GM18499 (cell line): ENCODE results near the gene PKDCC.

Experiments
- ATAC-seq: cut with Tn5 transposase; IDR thresholded peaks from one replicate; pipeline ENCODE4 v1.9.1; 2021; ENCODE audit warnings: moderate number of reproducible peaks; ENCODE audit not compliant: insufficient read depth, unreplicated experiment

The PKDCC gene

GRCh38 chr2:42047488-42048298 lies at the start of gene PKDCC:
TSS of gene PKDCC (plus strand) at chr2:42048021. CDS start at chr2:42048200, 179 bp downstream.
- ATAC-seq, result no peak

DNA sequence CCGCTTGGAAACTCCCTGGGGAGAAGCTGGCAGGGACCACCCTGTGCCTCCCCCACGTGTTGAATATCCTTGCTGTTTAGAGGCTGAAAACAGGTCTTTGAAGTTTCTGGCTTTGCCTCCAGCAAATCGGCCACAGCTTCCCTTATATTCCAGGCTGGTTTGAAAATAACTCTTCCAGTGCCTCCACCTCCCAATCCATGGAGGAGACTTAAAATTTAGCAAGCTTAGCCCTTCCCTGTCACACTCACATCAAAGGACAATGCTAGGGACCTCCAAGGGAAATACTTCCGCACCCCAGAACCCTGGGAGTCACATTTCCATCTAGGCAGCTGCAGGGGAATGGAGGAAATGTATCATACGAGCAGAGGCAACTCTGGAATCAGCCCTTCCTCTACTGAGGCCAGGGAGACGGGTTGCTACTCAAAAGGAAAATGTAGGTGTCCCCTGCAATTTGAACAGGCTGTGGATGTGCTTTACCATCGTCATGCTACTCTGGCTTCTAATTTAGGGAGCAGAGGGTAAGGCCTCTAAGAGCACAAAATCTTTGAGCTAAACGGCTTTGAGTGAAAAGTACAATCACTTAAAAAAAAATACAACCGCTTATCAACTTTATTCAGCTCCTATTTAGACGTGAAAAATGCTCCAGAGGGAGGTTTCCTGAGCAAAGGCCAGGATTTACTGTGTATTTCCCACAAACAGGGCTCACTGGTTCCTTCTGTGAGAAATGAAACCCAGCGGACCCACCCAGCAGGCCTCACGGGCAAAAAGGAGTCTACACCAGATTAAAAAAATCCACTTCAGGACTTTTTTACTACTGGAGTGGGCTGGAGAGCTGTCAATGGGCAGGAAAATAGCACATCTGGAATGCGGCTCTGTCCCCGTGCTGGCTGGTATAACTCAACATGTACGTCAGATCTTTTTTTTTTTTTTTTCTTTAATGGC lies 49.4 kb upstream of the PKDCC start:
- ATAC-seq, result no peak

DNA sequence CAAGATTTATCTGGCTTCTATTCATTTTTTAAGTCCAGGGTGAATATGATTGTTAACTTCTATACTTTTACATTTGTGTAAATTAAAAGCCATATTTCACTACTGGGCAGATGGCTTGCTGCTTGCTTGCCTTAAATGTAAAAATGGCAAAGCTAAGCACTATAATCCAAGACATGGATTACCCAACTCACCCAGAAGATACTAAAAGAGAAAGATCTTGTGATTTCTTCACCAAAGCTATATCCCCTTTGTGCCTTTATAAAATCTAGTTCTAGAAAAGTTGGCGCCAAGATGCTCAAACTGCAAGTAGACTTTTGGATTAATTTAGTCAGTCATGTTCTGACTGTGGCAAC lies 48.7 kb upstream of the PKDCC start:
- no peak for ATAC-seq

DNA sequence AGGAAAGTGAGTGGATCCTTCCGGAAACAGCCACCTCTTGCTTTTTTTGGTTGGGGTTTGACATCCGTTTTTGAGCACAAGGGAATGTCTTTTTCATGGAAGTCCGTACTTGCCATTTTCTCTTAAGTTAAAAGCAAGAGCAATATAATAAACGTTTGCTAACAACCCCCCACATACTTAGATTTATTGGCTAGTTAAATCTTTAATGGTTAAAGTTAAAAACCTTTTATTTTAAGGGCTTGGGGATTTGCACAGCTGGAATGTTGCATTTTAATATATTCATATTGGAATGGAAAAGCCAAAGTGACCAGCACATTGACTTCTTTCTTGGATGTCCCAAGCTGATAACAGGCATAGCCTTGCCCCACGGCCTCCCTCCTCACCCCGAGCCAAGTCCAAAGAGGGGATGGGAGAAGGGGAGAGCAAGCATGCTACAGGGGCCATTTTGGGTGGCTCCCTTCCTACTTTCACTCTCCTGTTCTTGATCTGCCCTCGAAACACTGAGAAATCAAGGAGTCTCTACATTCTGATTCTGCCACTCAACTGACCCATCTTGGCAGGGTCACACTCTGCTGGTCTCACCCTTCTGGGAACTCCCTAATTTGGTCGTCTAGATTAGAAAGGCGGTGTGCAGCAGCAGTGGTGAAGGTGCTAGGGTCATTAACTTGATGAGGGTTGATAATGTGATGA lies 48.1 kb upstream of the PKDCC start:
- no peak for ATAC-seq

- no peak for ATAC-seq
Observed at GRCh38 chr2:42001711-42002201, 46.1 kb upstream of the PKDCC start.

DNA sequence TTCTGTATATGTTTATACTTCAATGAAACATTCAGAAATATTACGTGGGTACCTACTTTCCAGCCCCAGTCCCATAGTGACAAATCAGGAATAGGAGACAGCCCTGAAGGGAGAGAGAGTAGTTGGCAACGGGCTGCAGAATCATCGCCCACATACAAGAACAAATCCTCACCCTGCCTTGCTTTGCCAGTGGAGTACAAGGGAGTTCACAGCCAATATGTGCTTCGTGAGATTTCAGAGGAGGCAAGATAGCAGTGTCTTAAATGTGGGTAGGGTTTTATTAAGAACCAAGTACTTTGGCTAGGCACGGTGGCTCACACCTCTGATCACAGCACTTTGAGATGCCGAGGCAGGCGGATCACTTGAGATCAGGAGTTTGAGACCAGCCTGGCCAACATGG lies 40.3 kb upstream of the PKDCC start:
- no peak for ATAC-seq

GRCh38 chr2:42008241-42008921 lies 39.4 kb upstream of the PKDCC start:
- no peak for ATAC-seq

DNA sequence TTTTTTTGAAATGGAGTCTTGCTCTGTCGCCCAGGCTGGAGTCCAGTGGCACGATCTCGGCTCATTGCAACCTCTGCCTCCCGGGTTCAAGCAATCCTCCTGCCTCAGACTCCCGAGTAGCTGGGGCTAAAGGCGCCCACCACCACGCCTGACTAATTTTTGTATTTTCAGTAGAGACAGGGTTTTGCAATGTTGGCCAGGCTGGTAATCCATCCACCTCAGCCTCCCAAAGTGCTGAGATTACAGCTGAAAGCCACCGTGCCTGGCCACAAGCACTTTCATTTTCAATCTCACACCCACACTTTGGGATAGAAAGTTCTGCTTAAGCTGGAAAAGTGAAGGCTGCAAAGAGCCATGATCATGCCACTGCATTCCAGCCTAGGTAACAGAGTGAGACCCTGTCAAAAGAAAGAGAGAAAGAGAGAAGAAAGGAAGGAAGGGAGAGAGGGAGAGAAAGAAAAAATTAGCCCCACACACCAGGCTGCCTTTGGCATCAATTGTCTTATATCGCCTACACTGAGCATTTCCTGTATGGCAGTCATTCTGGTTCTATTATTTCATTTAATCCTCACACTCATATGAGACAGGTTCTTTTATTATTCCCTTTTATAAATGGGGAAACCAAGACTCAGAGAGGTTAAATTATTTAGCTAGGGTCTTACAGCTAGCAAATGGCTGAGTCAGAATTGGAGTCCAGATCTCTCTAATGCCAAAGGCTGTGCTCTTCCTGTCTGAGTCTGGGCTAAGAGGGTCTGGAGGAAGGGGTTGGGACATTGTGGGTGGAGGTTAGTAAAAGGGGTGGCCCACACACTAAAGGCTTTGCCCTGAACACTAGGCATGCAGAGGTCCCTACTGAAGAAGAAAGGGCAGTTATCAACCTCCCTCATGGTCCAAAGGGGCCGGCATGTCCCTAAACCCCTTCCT lies 37.9 kb upstream of the PKDCC start:
- no peak for ATAC-seq

- no peak for ATAC-seq
Observed at GRCh38 chr2:42010743-42011298, 37.0 kb upstream of the PKDCC start.

- no peak for ATAC-seq
Observed at GRCh38 chr2:42012137-42012536, 35.7 kb upstream of the PKDCC start.

- no peak for ATAC-seq
Observed at GRCh38 chr2:42012651-42013050, 35.2 kb upstream of the PKDCC start.

GRCh38 chr2:42013409-42013808 lies 34.4 kb upstream of the PKDCC start:
- no peak for ATAC-seq

- no peak for ATAC-seq
Observed at GRCh38 chr2:42021464-42021863, 26.4 kb upstream of the PKDCC start.

GRCh38 chr2:42025151-42025582 lies 22.7 kb upstream of the PKDCC start:
- no peak for ATAC-seq

DNA sequence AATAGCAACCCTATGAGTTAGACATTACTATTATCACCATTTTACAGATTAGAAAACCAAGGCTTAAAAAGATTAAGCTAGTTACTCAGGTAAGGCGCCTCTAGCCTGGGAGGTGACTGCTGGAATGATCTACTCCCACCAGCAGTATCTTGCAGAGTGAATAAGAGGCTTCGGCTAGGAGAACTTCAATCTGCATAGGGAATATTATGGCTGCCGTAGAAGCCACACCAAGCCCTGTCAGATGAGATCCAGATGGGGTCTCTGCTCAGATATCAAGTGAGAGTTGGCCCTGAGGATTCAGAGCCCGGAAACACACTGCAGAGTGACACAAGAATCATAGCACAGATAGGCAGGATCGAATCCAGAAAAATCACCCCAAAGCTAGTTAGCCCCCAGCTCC lies 21.5 kb upstream of the PKDCC start:
- ATAC-seq, result no peak

DNA sequence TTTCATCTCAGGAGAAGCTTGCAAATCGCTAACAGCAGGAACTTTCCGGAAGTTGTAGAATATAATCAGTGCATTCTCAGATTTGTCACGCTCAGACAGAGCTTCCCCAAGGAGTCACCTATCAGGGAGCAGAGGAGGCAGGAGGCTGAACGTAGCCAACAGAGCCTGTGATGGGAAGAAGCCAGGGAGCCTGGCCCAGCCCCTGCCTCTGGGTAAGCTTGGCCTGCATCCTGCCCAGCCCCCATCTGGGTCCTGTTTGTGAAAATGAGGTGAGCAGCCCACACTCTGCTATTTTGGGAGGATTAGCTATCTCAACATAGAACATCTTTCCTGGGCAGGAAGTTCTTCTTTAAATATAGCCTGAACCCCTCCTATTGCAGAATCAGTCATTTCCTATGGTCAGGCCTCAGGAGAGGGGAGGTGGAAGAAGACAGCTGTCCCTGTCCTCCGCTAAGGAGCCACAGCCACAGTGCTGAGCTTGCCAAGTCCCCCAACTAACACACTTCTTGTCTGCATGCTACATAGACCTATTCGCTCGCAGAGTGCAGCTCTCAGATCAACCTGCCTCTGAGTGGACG lies 19.2 kb upstream of the PKDCC start:
- peak; percentile 85 for ATAC-seq

DNA sequence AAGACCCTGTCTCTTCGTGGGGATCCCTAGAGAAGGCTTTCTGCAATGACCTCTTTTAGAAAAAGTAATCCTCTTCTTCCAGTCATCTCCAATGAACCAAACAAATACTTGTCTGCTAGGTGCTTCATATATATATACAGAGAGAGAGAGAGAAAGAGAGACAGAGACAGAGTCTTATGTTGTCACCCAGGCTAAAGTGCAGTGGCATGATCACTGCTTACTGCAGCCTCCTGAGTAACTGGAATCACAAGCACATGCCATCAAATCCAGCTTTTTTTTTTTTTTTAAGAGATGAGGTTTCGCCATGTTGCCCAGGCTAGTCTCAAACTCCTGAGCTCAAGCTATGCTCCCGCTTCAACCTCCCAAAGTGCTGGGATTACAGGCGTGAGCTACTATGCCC lies 18.6 kb upstream of the PKDCC start:
- no peak for ATAC-seq

DNA sequence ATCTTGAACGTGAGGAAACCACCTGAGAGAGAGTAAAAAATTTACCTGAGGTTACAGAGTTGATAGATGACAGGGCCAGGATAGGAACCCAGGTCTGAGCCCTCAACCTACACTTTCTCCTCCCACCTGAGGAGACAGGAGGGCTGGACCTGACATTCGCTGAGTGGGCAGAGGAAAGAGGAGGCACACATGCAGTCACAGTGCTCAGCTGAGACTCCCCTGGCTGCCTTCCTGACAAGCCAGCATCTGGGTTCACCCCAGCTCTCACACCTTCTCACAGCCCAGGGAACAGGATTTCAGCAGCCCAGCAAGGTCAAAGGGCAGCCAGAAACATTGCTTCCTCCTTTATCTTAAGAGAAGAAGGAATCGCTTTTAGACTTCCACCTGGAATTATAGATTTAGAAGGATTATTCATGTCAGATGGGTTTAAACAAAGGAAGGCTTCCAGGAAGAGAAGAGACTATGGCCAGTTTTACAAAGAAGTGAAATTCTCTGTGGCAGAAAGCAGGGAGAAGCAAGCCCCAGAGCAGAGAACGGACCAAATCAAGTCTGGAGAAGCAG lies 18.1 kb upstream of the PKDCC start:
- no peak for ATAC-seq
